ENCODE measurements around the gene MAPKAP1.

GRCh38 chr9:125477089-125477544, 229.9 kb downstream of the MAPKAP1 start:
- no peak for TF ChIP-seq CTCF (conservative IDR thresholded peaks at IDR 0.05)
- no peak for TF ChIP-seq ZFX (IDR thresholded peaks at IDR 0.05)

All from C4-2B (cell line).